ENCODE data around the gene KLRD1. TPM values are rescaled to one million over a fixed set of nuclear protein-coding genes. Genes with fewer than 3 reads are reported as not detected.

The KLRD1 gene
- total RNA-seq, 1 donor, result 0.86 TPM

GRCh38 chr12:10283027-10283426, 24.6 kb upstream of the KLRD1 start:
- no peak for TF ChIP-seq CTCF (IDR thresholded peaks at IDR 0.05; ENCODE audit: insufficient read depth, low read depth, low read length)
- H3K4me3 ChIP-seq (ENCODE audit: low read depth, low read length), result no peak overlapping the region
- no peak for DNase-seq (ENCODE audit: low read depth)

- TF ChIP-seq CTCF (IDR thresholded peaks at IDR 0.05; ENCODE audit: insufficient read depth, low read depth, low read length), result no peak
- DNase-seq (ENCODE audit: low read depth), result no peak
- no peak overlapping the region for H3K4me3 ChIP-seq (ENCODE audit: low read depth, low read length)
Measured at GRCh38 chr12:10285919-10286318, 21.8 kb upstream of the KLRD1 start.

- no peak for DNase-seq (ENCODE audit: low read depth)
- TF ChIP-seq CTCF (IDR thresholded peaks at IDR 0.05; ENCODE audit: insufficient read depth, low read depth, low read length), result no peak
- H3K4me3 ChIP-seq (ENCODE audit: low read depth, low read length), result no peak overlapping the region
Measured at GRCh38 chr12:10289005-10289754, 18.5 kb upstream of the KLRD1 start.

GRCh38 chr12:10291030-10291429, 16.6 kb upstream of the KLRD1 start:
- DNase-seq (ENCODE audit: low read depth), result no peak
- H3K4me3 ChIP-seq (ENCODE audit: low read depth, low read length), result no peak overlapping the region
- no peak for TF ChIP-seq CTCF (IDR thresholded peaks at IDR 0.05; ENCODE audit: insufficient read depth, low read depth, low read length)

- DNase-seq (ENCODE audit: low read depth), result no peak
- no peak for TF ChIP-seq CTCF (IDR thresholded peaks at IDR 0.05; ENCODE audit: insufficient read depth, low read depth, low read length)
- no peak overlapping the region for H3K4me3 ChIP-seq (ENCODE audit: low read depth, low read length)
Measured at GRCh38 chr12:10293151-10293550, 14.5 kb upstream of the KLRD1 start.

- DNase-seq (ENCODE audit: low read depth), result no peak
- no peak for TF ChIP-seq CTCF (IDR thresholded peaks at IDR 0.05; ENCODE audit: insufficient read depth, low read depth, low read length)
- H3K4me3 ChIP-seq (ENCODE audit: low read depth, low read length), result no peak overlapping the region
Measured at GRCh38 chr12:10293570-10294227, 14.0 kb upstream of the KLRD1 start.
